ENCODE measurements around the gene PHLDB2. TPM values are rescaled to one million over a fixed set of nuclear protein-coding genes. Genes with fewer than 3 reads are reported as not detected.

PHLDB2 gene
- total RNA-seq, 1 donor from 2014 or later: 170 TPM

DNA sequence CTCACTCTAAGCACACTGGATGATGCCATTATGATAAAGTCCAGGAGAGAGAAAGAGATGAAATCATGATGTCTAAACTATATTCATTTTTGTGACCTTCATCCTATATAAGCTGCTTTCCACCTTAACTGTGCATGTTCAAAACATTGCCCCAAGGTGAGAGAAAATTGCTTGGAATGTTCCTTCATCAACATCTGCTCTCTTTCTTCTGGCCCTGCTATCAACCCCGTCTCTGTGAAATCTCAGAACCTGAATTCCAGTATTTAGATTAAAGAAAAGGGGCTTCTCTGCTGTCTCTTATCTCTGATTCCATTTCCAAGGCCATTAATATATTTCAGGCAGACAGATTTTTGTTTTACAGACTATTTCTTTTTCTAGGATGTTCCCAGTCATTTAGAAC lies 47.3 kb upstream of the PHLDB2 start:
- H3K36me3 Mint-ChIP-seq (ENCODE audit: low read depth, unreplicated experiment): peaks cover 3% of the 10 kb centered on the region
- TF ChIP-seq, protein P1, sequence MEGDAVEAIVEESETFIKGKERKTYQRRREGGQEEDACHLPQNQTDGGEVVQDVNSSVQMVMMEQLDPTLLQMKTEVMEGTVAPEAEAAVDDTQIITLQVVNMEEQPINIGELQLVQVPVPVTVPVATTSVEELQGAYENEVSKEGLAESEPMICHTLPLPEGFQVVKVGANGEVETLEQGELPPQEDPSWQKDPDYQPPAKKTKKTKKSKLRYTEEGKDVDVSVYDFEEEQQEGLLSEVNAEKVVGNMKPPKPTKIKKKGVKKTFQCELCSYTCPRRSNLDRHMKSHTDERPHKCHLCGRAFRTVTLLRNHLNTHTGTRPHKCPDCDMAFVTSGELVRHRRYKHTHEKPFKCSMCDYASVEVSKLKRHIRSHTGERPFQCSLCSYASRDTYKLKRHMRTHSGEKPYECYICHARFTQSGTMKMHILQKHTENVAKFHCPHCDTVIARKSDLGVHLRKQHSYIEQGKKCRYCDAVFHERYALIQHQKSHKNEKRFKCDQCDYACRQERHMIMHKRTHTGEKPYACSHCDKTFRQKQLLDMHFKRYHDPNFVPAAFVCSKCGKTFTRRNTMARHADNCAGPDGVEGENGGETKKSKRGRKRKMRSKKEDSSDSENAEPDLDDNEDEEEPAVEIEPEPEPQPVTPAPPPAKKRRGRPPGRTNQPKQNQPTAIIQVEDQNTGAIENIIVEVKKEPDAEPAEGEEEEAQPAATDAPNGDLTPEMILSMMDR (IDR thresholded peaks at IDR 0.05; ENCODE audit: insufficient read depth, low read depth, low read length): no peak
- no peak for TF ChIP-seq EZH2 (IDR thresholded peaks at IDR 0.05; ENCODE audit: insufficient read depth, low read length)
- FAIRE-seq (peak; percentile 41), DNase-seq (ENCODE audit: low read depth) (no peak)
- H3K27ac ChIP-seq (ENCODE audit: low read depth, low read length): peak overlapping the region; percentile 57
- H3K79me2 ChIP-seq (ENCODE audit: insufficient read depth, low read length): no peaks in the 10 kb centered on the region
- peaks cover 13% of the 10 kb centered on the region for H3K9me3 Mint-ChIP-seq (ENCODE audit: unreplicated experiment)
- H3K4me3 ChIP-seq (ENCODE audit: insufficient read depth, low read depth, low read length): no peak overlapping the region
- peaks cover 42% of the 10 kb centered on the region for H3K4me1 ChIP-seq (ENCODE audit: insufficient read depth, low read length)
- H3K4me1 Mint-ChIP-seq (ENCODE audit: low read depth, unreplicated experiment): peaks cover 52% of the 10 kb centered on the region
- H4K20me1 ChIP-seq (ENCODE audit: insufficient read depth, low read length): no peaks in the 10 kb centered on the region
- no peak overlapping the region for H3K4me2 ChIP-seq (ENCODE audit: low read length)
- H3K9ac ChIP-seq (ENCODE audit: low read length): no peak overlapping the region
- H3K4me3 Mint-ChIP-seq (ENCODE audit: unreplicated experiment): no peak overlapping the region
- H3K36me3 ChIP-seq (ENCODE audit: insufficient read depth, low read length): no peaks in the 10 kb centered on the region
- H3K27me3 Mint-ChIP-seq (ENCODE audit: low read depth, unreplicated experiment): no peaks in the 10 kb centered on the region
- peaks cover 3% of the 10 kb centered on the region for H3K9me3 ChIP-seq (ENCODE audit: insufficient read depth, low read depth, low read length)
- H3K27ac Mint-ChIP-seq (ENCODE audit: unreplicated experiment): peak overlapping the region; percentile 90
- H3K27me3 ChIP-seq (ENCODE audit: insufficient read depth, low read length): no peaks in the 10 kb centered on the region
- no peak overlapping the region for H2AFZ ChIP-seq (ENCODE audit: low read depth, low read length)

- Mint-ChIP-seq H3K4me3 (ENCODE audit: unreplicated experiment) (no peak overlapping the region), H3K4me1 (ENCODE audit: low read depth, unreplicated experiment) (peaks cover 50% of the 10 kb centered on the region), H3K36me3 (ENCODE audit: low read depth, unreplicated experiment) (peaks cover 3% of the 10 kb centered on the region), H3K9me3 (ENCODE audit: unreplicated experiment) (peaks cover 17% of the 10 kb centered on the region), H3K27me3 (ENCODE audit: low read depth, unreplicated experiment) (no peaks in the 10 kb centered on the region), H3K27ac (ENCODE audit: unreplicated experiment) (peak overlapping the region; percentile 90)
- Histone ChIP-seq H4K20me1 (ENCODE audit: insufficient read depth, low read length) (no peaks in the 10 kb centered on the region), H3K79me2 (ENCODE audit: insufficient read depth, low read length) (no peaks in the 10 kb centered on the region), H3K27ac (ENCODE audit: low read depth, low read length) (no peak overlapping the region), H3K27me3 (ENCODE audit: insufficient read depth, low read length) (no peaks in the 10 kb centered on the region), H2AFZ (ENCODE audit: low read depth, low read length) (no peak overlapping the region), H3K9me3 (ENCODE audit: insufficient read depth, low read depth, low read length) (peaks cover 3% of the 10 kb centered on the region), H3K9ac (ENCODE audit: low read length) (no peak overlapping the region), H3K4me2 (ENCODE audit: low read length) (no peak overlapping the region), H3K4me1 (ENCODE audit: insufficient read depth, low read length) (peaks cover 42% of the 10 kb centered on the region), H3K36me3 (ENCODE audit: insufficient read depth, low read length) (no peaks in the 10 kb centered on the region), H3K4me3 (ENCODE audit: insufficient read depth, low read depth, low read length) (no peak overlapping the region)
- FAIRE-seq (peak; percentile 86), DNase-seq (ENCODE audit: low read depth) (no peak)
- no peak for TF ChIP-seq EZH2 (IDR thresholded peaks at IDR 0.05; ENCODE audit: insufficient read depth, low read length)
- TF ChIP-seq, protein P1 (IDR thresholded peaks at IDR 0.05; ENCODE audit: insufficient read depth, low read depth, low read length): no peak
These were observed 46.4 kb upstream of the PHLDB2 start for GRCh38 chr3:111812701-111813100.

DNA sequence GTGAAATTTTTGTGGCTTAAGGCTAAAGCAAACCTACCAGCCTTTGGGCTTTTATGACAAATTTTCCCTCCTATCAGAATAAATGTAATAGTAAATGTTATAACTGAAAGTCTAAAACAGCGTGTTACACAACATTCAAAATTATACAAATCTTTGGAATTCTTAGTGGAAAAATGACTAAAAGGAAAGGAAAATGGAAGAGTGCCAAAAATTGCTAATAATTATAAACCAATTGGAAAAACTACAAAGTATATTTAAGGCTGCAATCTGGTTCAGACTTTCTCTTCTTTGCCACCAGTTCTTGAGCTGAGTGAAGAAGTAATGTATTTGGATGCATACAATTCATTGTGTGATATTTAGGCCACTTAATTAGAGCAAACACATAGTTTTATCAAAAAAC lies 45.6 kb upstream of the PHLDB2 start:
- FAIRE-seq: no peak
- Histone ChIP-seq H3K4me2 (ENCODE audit: low read length) (no peak overlapping the region), H3K36me3 (ENCODE audit: insufficient read depth, low read length) (no peaks in the 10 kb centered on the region), H2AFZ (ENCODE audit: low read depth, low read length) (no peak overlapping the region), H3K4me1 (ENCODE audit: insufficient read depth, low read length) (peaks cover 36% of the 10 kb centered on the region), H3K9ac (ENCODE audit: low read length) (no peak overlapping the region), H3K9me3 (ENCODE audit: insufficient read depth, low read depth, low read length) (peaks cover 3% of the 10 kb centered on the region), H3K79me2 (ENCODE audit: insufficient read depth, low read length) (no peaks in the 10 kb centered on the region), H3K4me3 (ENCODE audit: insufficient read depth, low read depth, low read length) (no peak overlapping the region), H4K20me1 (ENCODE audit: insufficient read depth, low read length) (no peaks in the 10 kb centered on the region), H3K27ac (ENCODE audit: low read depth, low read length) (no peak overlapping the region), H3K27me3 (ENCODE audit: insufficient read depth, low read length) (no peaks in the 10 kb centered on the region)
- H3K4me3 Mint-ChIP-seq (ENCODE audit: unreplicated experiment): no peak overlapping the region
- no peak for TF ChIP-seq EZH2 (IDR thresholded peaks at IDR 0.05; ENCODE audit: insufficient read depth, low read length)
- TF ChIP-seq, protein P1 (IDR thresholded peaks at IDR 0.05; ENCODE audit: insufficient read depth, low read depth, low read length): no peak
- H3K9me3 Mint-ChIP-seq (ENCODE audit: unreplicated experiment): peaks cover 21% of the 10 kb centered on the region
- no peak for DNase-seq (ENCODE audit: low read depth)
- H3K36me3 Mint-ChIP-seq (ENCODE audit: low read depth, unreplicated experiment): peaks cover 3% of the 10 kb centered on the region
- H3K27ac Mint-ChIP-seq (ENCODE audit: unreplicated experiment): no peak overlapping the region
- peaks cover 44% of the 10 kb centered on the region for H3K4me1 Mint-ChIP-seq (ENCODE audit: low read depth, unreplicated experiment)
- H3K27me3 Mint-ChIP-seq (ENCODE audit: low read depth, unreplicated experiment): no peaks in the 10 kb centered on the region
